Posterior cingulate gyrus (tissue), 11 donors: Measurements from ENCODE around the gene LMBRD1.
"Not testable (repeated sequence)": the region's sequence is repeated elsewhere in the genome, so short reads cannot be mapped to it uniquely, and the experiment has no call there.

Experiments
- DNase-seq, 10 donors: peaks; one replicate each; pipeline versions ENCODE4 v3.0.0 to v3.0.0-alpha.2; 2020 to 2021; ENCODE audit warnings: mixed read lengths in 3 of 10
- intact Hi-C: fragments of 100-400 bp; cut with DNase I; formaldehyde crosslinking; loops from one replicate; pipeline ENCODE4 v1.15.1; 2023

Gene LMBRD1

DNA sequence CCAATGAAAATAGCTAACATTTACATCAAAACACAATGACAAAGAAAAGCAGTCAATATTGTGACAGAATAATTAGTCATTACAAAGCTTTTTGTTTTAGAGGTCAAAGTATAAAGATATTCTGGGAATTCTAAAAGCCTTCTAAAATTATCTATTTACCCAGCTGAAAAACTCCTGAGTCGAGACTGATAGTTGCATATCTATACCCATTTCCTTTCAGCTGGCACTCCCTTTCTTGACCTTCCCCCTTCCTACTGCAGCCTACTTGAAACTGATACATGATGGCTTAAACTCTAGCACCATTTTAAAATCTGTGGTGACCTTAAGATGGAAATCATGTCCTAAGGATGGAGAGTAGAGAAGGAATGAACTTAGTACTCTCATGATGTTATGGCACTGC lies 38.6 kb downstream of the LMBRD1 start:
- DNase-seq: no peak
- intact Hi-C loops: no loop called here

DNA sequence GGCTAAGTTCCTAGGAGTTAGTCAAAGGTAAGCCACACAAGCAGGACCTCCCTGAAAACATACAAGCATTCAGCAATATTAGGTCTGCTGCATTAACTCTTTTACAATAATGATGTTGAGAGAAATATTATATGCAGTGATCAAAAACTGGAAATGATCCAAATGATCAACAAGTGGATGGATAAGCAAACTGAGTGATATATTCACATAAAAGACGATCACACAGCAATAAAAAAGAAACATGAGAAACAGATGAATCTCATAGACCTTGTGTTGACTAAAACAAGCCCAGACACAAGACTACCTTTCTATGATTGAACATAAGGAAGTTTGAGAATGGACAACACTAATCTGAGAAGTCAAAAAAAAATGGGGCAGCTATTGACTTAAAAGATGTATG lies 39.9 kb downstream of the LMBRD1 start:
- intact Hi-C loops: no loop called here
- DNase-seq: no peak

DNA sequence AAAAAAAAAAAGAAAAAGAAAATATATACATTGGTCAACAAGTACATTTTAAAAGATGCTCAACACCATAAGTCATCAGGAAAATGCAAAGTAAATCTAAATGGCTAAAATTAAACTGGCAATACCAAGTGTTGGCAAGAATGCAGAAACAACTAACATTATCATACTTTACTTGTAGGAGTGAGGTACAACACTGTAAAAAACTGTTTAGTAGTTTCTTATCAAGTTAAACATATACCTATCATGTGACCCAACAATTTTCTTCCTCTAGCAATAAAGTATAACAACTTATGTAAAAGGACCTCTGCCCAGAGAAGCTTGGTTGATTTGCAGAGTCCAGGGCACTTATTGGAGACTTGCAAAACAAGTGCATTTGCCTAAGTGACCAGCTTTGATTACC lies 40.4 kb downstream of the LMBRD1 start:
- intact Hi-C loops: no loop called here
- no peak for DNase-seq

DNA sequence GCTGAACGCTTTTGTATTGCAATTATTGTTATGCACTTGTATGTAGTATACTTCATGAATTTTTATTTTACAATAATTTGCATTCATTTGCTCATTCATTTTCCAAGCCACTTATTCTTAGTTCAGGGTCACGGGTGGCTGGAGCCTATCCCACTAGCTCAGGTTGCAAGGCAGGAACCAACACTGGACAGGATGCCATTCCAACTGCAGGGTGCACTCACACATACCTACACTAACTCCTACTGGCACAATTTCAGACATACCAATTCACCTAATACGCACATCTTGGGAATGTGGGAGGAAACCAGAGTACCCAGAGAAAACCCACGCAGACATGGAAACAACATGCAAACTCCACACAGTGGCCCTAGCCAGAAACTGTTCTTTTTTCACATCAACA lies 61.8 kb downstream of the LMBRD1 start:
- intact Hi-C loops: no loop called here
- no peak for DNase-seq

DNA sequence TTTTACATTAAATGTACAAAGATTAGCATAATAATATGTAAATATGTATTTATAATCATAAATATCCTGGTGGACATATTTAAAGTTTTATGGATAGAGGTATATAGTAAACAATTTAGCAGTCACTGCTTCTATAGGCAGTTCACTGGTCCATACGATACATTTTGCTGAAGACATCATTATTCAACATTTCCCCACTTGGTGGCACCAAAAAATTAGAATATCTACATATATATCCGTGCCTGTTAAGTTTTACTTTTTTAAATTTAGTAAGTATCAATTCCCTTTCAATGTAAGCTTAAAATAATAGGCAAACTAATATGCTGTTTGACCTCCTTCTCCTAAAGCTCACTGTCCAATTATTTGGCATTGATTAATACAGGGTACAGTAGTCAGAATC lies 64.2 kb downstream of the LMBRD1 start:
- DNase-seq: no peak
- intact Hi-C loops: loop anchor here (5.0 kb wide), 2 partner anchors 375 to 435 kb away; no protein-coding TSS in a partner anchor

DNA sequence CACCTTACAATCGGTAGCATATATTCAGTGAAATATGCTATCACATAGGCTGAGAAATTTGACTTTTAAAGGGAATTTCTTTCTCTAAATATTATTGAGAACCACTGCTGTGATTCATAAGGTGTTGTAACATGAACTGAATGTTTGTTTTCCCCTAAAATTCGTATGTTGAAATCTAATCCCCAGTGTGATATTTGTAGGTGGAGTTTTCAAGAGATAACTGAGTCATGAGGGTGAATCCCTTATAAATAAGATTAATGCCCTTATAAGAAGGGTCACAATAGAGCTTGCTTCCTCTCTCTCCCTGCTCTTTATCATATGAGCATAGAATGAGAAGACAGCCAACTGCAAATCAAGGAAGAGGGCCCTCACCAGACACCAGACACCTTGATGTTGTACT lies 64.8 kb downstream of the LMBRD1 start:
- intact Hi-C loops: loop anchor here (5.0 kb wide), 2 partner anchors 375 to 435 kb away; no protein-coding TSS in a partner anchor
- DNase-seq: no peak

DNA sequence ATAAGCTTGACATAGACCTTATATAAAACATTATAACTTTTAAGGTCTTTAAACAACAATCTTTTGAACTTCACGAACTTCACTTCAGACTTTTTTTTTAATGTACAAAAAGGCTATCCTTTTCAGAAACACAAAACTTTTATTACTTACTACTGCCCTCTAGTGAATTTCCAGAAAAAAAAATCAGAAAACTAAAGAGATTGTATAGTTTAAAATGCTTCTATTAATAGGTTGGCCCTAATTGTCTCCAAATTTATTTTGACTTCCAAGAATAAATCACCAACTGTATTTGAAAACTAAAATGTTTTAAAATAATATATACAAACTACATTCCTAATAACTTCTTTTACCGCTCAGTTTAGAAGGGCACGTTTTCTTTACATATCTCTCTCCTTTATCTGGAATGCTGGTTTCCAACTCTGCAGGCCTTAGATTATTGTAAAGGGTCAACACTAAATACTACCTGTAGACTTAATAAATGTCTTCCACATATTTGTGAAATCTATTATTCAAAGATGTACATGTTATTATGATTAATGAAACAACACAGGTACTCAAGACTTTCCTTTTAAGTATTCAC lies 66.8 kb downstream of the LMBRD1 start:
- intact Hi-C loops: loop anchor here (5.0 kb wide), 2 partner anchors 377 to 437 kb away; no protein-coding TSS in a partner anchor
- no peak for DNase-seq

DNA sequence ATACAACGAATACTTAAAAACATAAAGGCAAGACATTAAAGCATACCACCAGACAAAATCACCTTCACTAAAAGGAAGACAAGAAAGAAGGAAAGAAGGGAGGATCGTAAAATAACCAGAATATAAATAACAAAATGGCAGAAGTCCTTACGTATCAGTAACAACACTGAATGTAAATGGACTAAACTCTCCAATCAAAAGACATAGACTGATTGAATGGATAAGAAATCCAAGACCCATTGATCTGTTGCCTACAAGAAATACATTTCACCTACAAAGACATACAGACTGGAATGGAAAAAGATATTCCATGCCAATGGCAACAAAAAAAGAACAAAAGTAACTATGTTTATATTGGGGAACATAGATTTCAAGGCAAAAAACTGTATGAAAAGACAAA lies 74.1 kb downstream of the LMBRD1 start:
- intact Hi-C loops: no loop called here

DNA sequence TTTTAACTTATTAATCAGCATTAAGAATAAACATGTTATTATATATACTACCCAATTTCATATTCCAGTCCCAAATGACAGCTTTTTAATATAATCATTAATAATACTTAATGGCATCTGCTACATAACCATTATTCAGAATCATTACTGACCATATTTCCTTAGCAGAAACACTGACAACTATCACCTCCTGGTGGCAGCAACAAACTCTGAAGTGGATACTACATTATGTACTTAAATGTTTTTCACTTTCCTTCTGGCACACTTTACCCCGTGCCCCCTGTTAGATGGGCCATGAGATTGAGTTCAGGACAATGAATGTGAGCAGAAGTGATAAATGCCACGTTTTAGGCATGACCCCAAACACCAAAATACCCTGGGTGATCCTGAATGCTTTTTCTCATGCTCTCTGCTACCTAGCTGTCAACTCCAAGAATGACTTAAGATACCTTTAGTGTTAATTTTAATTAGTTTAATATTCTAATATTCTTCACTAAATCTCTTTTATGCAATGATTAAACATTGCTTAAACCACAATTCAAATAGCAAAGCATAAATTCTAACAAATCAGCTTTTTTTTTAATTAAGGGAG lies 77.1 kb downstream of the LMBRD1 start:
- intact Hi-C loops: no loop called here
- DNase-seq: no peak

More for the DNA sequence above, 74.1 kb downstream of the LMBRD1 start:
- no peak for DNase-seq

DNA sequence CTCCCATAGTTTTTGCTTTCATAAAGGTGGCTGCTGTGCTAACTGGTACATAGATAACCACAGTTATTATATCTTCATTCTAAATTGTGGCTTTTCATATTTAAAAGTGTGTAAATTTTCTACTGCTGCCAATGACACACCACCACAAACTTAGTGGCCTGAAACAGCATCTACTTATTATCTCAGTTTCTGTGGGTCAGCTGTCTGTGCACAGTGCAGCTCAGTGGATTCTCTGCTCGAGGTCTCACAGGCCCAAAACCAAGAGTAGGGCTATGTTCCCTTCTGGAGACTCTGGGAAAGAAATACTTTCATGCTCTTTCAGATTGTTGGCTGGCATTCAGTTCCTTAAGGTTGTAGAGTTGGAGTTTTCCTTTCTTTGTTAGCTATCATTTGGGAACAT lies 90.1 kb downstream of the LMBRD1 start:
- intact Hi-C loops: no loop called here
- no peak for DNase-seq

DNA sequence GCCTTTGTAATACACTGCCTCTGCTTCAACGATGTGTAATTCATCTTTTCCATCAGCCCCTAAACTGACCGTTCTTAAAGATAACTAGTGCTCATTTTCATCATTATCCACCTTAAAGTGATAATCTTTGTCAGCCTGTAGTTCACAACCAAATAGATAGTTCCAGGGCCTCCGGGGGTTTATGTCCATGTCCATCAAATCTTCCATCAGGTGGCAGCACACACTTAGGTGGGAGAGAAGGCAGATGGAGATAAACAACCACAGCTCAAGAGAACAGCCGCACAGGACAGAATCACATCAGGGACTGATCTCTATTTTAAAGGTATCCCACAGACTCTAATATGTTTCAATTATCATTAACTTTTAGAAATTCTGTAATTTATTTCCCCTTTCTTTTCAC lies 90.9 kb downstream of the LMBRD1 start:
- intact Hi-C loops: no loop called here

DNA sequence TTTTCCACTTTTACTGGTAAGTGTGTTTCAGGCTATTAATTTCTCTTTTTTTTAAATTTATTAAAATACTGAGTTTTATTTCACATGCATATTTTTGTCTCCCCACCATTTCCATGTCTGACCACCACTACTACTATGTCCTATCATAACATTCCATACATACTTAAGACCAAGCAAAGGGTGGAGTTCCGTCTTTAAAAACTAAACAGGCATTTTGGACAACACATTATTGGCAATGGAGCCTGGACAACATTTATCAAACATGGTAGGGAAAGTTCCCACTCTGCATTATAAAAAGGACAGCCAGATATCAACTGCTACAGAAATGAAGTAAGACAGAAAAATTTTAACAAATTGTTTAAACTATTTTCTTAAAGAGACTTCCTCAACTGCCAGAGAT lies 91.9 kb downstream of the LMBRD1 start:
- no peak for DNase-seq
- intact Hi-C loops: no loop called here

More for the DNA sequence above, 90.9 kb downstream of the LMBRD1 start:
- no peak for DNase-seq

DNA sequence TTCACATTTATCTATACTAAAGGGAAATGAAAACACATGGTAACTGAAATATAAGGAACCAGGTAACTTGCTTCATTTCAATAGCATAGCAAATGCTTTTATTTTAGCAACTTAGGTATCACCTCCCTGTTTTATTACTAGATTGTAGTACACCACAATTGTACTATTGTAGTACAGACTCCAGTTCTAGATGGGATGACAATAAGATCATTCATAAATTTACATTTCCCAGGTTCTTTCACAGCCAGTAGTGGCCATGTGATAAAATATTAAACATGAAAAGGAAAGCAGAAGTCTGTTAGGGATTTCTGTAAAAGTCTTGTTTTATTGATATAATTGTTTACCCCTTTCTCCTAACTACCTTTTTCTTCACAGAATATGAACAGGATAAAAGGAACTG lies 97.2 kb downstream of the LMBRD1 start:
- no peak for DNase-seq
- intact Hi-C loops: no loop called here

DNA sequence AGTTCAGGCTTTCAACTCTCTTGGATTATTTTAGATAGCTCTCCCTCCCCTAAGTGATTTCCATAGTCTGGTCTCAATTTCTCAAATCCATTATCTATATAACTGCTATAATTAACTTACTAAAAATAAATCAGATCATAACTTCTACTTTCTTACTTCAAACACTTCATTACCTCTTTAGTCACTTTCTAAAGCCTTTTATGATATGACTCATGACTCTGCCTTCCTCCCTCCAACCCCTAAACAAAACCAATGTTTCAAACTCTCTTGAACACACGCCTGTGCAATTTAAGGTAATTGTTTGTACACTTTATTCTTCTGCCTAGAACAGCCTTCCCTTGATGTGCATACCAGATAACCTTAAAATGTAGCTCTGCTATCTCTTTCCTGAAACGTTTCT lies 100.5 kb downstream of the LMBRD1 start:
- no peak for DNase-seq
- intact Hi-C loops: no loop called here

DNA sequence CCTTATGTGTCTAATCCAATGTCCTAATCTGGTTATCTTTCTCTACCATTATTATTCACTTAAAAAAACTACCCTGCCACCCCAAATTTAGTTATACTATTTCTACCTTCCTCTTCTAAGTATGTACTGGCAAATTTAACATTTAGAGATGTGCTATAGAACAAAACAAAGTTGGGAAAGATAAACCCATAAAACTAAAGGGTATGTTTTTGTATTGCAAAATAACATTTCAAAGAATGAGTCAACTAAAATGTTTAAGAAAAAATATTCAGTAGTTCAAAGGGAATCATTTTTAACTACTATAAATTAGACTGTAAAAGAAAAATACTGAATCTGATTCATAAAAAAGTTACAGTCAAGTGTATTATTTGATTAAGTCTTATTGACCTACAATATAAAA lies 103.0 kb downstream of the LMBRD1 start:
- no peak for DNase-seq
- intact Hi-C loops: no loop called here

DNA sequence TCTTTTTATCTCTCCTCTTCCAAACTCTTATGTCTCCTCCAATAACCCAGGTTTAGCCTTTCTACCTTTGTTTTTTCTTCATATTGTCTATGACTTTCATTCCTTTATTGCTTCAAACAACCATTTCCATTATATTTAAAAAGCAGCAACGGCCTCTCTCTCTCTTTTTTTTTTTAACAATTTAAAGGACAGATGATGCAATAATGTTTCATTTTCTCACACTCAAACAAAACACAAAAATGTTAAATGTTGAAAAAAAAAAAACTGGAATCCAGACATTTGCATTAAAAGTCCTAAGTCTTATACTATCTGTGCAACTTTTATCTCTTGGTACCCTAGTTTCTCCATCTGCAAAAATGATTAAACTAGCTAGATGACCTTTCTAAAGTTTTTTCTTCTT lies 105.8 kb downstream of the LMBRD1 start:
- intact Hi-C loops: no loop called here
- DNase-seq: no peak

DNA sequence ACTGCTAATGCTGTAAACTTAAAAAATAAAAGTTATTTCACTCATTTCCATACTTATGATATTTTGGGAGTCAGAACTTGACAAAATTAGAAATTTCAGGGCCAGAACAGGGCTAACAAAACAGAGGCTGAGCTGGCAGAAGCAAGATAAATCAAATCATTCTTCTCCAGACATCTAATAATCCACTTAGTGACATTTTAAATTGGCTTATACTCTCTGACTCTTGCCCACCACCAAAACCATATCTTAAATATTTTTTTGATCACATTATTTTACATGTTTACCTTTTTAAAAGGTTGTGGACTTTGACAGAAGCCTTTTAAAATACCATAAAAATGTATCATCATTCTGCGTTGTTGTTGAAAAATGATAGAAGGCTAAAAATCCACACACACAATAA lies 116.5 kb downstream of the LMBRD1 start:
- no peak for DNase-seq
- intact Hi-C loops: no loop called here

DNA sequence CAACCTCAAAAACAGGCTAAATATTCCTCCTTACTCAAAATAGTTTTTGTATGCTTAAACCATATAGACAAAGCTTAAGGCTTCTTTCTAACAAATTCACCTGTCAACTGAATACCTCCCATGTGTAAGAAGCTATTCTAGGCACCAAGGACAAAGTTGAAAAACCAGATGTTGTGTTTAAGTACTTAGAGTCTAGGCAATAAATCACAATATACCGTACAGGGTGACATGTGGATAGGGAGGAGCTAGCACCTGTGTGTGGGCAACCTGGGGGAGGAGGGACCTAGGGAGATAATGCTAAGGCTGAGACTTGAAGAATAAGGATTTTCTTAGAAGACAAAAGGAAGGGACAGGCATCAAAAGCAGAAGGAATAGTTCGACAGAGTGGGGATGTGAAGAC lies 123.5 kb downstream of the LMBRD1 start:
- intact Hi-C loops: no loop called here
- DNase-seq: no peak

DNA sequence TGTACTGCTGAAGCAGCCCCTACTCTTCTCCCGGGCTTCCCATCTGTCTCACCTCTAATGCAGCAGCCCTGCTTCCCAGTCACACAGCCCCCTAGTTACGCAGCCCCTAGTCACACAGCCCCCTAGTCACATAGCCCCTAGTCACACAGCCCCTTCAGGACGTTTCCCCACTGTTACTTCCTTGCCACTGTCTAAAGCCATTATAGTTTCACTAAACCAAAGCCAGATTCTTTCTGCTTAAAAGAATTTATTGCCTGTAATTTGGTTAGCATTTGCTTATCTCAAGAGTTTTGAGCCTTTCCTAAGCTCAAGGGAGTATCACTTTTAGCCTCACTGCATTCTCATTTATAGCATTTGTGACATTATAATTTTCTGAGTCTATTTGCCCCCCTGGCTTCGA lies 127.9 kb downstream of the LMBRD1 start:
- DNase-seq: no peak
- intact Hi-C loops: no loop called here

DNA sequence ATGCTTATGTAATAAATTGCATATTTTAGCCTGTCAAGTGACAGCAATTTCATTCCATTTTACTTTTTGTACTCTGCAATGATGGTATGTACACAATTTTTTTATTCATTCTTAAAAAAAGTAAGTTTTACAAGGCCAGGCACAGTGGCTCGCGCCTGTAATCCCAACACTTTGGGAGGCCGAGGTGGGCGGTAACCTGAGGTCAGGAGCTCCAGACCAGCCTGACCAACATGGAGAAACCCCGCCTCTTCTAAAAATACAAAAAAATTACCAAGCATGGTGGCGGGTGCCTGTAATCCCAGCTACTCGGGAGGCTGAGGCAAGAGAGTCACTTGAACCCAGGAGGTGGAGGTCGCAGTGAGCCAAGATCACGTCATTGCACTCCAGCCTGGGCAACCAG lies 130.0 kb downstream of the LMBRD1 start:
- intact Hi-C loops: not testable (repeated sequence)
- DNase-seq: peak in 1 of 10 donors; percentile 33

DNA sequence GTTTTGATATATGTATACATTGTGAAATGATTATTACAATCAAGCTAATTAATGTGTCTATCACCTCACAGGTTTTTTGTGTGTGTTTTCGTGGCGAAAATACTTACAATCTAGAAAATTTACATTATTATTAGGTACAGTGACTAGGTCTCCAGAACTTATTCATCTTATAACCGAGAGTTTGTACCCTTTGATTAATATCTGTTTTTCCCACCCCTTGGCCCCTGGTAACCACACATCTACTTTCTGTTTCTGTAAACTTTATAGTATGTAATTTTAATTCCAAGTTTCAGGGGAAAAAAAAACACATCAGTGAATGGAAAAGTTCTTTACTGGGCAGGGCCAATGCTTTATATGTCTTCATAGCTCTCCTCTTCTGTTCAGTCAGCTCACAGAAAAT lies 131.4 kb downstream of the LMBRD1 start:
- intact Hi-C loops: no loop called here
- DNase-seq: no peak

DNA sequence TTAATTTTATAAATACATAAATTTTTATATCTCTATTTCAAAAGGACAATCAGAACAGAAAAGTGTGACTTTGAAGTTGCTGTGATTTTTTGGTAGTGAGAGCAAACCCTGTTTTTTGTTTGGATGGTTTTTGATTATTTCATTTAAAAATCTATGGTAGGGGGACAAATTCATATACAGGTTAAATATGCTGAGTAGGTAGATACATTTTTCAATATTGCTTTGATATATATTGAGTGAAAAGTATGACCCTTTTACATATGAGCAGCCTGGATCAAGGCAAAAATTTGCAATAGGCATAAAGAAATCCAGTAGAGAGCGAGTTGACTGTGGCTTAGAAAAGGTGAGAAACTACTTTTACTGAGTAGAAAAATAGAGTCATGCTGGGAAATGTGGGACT lies 132.3 kb downstream of the LMBRD1 start:
- DNase-seq: no peak
- intact Hi-C loops: no loop called here

DNA sequence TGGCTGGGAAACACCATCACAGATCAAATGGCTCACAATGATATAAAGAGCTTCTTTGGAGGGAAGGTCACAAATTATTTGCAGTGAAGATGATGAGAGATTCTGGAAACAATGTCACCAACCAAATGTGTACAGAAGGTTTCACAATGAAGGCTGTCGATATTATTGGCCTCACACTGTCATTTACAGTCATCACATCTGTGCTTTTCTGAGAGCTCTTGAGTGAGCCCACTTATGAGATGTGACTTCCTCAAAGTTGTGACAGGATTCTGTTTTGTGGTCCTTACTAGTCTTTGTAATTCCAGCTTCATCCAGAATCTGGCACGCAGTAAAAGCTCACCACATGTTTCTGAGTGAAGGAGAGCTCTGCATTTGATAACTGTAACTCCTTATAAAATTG lies 133.6 kb downstream of the LMBRD1 start:
- no peak for DNase-seq
- intact Hi-C loops: no loop called here
